Activated CD4-positive, alpha-beta T cell treated with anti-CD3 and anti-CD28 coated beads, Interleukin-2, amount 50 U/mL, for 24 hours (primary cell): ENCODE data around the gene ADGRV1.
"Not testable (repeated sequence)": the region's sequence is repeated elsewhere in the genome, so short reads cannot be mapped to it uniquely, and the experiment has no call there.

Experiments
- DNase-seq, 2 donors: peaks; one replicate each; pipeline ENCODE4 v3.0.0-alpha.2; 2020; ENCODE audit warnings: low read depth in 1 of 2, low spot score in 1 of 2

Gene ADGRV1

DNA sequence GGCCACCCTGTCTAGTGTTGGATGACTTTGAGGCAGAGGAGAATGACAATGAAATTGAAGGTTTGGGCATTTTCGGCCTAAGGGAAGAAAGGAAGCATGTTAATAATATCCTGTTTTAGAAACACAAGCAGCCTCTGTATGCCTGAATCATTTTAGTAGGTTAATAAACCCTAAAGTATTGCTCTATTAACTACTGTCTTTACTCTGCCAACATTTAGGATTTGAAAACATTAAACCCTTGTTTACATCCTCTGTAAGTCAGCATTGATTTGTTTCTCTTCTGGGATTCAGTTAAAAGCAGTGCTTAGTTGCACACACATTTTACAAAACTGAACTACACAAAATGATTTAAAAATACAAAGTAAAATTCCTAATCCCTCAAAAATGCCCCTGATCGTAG lies 465.6 kb downstream of the ADGRV1 start:
- DNase-seq, result no peak

DNA sequence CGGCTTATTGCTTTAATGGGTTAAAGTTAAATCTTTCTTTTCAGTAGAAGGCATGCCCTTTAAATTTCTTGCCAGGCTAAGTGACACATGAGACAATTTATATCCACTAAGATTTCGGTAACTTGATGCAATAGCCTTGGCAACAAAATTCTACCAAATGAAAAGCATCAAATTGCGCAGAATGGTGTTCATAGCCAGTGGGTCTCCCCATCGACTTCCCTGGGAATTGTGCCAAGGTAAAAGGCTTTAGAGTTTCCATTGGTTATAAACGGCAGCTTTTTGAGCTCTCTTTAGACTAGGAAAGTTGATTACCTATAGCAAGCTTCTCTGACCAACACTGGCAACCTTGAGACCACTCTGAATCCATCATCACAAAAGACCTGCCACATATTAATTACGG lies 466.1 kb downstream of the ADGRV1 start:
- DNase-seq, result no peak

DNA sequence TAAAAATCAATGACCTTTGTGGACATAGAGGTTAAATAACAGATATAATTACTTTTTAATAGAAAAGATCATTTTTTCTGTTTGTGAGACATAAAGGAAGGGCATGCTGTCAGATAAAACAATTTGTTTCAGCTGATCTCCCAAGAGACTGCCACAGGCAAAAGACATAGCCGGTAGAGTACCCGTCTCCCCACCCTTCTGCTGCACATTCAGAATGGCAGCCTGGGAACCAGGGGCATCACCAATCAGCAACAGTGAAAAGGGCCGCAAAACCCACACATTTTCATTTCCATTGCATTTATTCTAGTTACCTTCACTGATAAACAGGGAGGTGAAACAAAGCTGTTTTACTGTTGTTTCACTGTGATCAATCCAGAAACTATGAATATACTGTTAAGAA lies 466.9 kb downstream of the ADGRV1 start:
- no peak for DNase-seq

DNA sequence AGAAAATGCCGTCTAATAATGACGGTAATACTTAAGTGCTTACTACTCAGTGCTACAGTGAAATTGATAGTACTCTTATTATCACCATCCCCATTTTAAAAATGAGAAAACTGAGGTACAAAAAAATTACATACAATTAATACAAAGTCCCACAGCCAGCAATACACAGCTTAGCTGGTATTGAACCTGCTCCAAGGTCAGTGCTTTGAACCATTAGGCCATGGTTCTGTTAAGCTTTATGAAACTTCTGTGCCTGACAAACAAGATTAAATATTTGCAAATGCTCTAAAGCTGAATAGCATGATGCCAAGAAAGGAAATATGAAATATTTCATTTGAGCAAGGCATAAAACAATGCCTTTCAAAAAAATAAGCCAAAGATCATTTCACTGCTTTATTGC lies 467.4 kb downstream of the ADGRV1 start:
- DNase-seq, result no peak

DNA sequence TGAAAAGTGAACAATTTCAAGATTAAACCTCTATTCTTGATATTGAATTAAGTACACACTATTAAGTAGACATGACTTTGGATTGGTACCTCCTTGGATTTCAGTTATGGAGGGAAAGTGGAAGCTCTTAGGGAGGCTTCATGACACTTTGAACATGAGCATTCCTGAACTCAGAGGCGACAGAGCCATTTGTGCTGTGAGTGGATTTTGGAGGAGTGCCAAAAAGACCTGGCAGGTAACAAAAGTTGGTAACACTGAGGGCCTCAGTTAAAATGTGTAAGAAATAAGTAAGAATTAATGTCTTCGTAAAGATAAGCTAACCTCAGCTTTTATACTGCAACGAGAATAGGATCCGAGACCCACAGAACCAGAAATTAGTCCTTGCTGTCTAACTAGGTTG lies 467.9 kb downstream of the ADGRV1 start:
- no peak for DNase-seq

DNA sequence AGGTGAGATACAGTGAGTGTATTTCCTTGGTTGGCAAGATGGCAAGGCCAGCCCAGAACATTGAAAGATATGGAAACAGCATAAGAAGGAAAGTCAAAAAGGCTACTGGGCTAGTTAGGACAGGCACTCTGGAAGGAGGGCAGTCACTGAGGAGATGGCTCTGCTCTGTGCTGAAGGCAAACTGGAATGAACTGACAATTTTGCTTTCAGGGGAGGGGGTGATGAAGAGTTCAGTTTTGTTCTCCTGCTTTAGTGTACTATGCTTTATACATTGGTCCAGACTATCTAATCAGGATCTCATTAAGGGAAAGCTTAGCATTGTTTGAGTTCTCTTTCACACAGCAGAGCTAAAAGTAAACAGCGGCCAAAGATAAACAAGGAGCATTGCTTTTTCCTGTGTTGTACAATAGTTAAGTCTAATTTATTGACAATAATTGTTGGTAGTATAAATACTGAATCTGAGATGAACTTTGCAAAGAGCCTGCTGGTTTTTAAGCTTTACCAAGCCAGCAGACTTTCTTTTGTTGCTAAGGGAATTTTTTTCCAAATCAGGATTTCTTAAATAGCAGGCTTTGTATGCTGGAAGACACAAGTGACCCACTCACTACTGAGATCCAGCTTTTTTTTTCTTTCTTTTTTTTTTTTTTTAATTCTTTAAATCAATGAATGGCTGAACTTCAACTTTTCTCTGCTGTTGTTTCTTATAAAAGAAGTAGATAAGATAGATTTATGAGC lies 469.0 kb downstream of the ADGRV1 start:
- DNase-seq, result no peak

DNA sequence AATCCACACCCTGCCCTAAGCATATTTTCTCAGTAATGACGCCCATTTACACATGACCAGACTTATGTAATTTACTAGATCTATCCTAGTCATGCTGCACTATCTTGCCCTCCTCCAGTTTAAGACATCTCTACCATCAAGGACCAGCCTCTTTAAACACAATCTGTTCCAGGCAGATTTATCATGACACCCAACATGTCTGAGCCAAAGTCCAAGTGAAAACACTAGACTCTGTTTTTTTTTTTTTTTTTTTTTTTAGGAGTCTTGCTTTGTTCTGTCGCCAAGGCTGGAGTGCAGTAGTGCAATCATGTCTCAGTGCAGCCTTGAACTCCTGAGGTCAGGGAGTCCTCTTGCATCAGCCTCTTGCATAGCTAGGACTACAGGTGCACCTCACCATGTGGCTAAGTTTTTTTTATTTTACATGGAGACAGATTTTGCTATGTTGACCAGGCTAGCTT lies 469.9 kb downstream of the ADGRV1 start:
- DNase-seq, result no peak

DNA sequence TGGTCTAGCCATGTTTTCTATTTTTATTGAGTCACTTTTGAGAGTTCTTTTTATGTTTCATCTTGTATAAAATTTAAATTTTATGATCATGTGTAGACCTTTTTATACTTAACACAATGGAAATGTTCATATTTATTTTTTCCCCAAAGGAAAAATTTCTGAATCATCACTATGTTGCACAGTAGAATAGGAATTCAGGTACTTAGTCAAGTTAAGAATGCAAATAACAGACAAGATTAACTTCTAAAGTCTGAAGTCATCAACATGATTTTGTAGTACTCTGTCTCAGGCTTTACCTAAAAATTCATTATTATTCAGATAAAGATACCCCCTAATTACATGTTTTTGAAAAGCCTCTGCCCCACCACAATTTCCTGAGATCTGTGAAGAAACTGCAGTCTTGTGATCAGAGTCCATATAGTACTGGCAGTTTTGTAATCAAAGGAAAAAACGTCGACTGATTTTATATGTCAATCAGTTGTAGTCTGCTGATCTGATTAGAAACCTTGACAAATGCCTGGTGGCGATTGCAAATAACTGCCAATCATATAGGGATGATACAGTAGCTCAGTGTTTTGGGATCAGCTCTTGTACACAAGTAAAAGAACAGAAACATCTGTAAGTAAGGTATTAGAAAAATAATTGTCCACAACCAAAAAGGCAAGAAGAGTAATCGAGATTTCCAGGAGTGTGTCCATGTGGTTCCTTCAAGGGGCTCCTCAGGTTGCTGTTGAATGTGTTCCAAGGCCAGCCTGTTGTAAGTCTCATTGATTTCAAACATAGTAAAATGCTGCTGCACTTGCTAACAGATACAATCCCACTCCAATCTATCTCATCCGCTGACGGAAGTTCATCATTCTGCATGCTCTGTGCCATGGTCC lies 472.2 kb downstream of the ADGRV1 start:
- DNase-seq, result no peak

DNA sequence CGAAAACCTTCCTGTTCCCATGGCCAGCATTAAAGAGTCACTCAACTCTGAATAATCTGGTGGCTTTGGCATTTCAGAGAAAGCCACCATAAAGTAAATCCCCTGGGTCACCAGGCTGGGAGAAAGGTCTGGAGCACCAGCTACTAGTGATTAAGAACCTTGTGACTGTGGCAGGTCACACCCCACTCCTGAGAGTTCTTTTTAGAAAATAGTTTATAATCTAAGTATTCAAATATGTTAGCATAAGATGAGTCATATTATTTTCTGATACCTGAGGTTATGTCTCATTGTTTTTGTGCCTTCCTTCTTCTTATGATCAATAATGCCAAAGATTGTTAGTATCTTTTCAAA lies 472.8 kb downstream of the ADGRV1 start:
- no peak for DNase-seq

DNA sequence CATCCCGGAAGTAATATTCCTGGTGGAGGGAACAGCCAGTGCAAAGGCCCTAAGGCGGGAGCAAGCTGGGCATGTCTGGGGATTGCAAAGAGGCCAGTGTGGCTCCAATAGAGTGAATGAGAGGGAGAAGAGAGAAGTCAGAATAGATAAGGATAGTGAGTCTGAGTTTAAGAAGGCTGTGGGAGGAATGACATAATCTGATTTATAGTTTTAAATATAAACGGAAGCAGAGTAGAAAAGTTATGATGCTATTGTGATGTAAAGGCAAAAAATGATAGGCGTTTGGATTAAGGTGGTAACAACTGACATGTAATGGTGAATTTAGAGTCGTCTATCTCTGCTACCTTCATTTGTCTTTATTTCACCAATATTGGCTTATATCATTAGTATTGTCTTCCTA lies 473.5 kb downstream of the ADGRV1 start:
- DNase-seq, result no peak

DNA sequence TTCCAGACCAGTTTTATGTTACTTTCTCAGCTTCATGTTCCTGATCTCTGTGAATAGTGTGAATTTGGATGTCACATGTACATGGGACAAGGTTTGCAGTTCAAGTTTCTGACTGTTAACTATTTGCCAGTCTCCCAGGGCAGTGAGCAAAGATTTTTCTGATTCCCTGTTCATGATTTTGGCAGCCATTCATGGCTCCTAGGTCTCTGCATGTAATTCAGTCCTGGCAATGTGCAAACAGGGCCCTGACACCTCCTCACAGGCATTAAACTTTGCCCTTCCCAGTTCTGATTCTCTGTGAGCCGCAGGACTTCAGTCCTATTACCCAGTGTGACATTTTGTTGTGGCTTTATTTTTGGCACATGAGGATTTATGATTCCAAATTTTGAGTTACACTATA lies 474.8 kb downstream of the ADGRV1 start:
- no peak for DNase-seq

DNA sequence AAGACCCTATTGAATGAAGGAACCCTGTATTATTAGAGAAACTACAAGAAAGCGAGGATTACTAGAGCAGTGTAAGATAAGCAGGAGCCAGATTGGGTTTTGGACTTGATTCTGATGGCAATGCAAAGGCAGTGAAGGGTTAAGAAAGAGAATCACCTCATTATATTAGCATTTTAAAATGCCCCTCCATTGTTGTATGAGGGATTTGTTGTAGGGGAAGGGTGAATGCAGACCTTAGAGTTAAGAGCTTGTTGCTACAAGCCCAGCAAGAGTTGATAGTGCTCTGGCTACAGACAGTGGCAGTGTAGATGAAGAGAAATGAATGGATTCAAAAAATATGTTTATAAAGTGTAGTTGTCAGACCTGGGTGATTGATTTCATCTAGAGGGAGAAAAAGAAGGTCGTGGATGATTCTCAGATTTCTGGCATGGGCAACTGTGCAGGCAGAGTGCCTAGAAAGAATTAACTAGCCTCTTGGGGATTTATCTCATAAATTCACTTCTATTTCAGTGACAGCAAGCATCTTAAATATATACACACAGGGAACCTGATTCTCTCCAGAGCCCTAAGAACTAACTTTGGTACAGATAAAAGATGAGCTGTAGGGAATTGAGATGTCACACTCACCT lies 479.7 kb downstream of the ADGRV1 start:
- DNase-seq, result no peak

DNA sequence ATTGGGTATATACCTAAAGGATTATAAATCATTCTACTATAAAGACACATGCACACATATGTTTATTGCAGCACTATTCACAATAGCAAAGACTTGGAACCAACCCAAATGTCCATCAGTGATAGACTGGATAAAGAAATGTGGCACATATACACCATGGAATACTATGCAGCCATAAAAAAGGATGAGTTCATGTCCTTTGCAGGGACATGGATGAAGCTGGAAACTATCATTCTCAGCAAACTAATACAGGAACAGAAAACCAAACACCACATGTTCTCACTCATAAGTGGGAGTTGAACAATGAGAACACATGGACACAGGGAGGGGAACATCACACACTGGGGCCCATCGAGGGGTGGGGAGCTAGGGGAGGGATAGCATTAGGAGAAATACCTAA lies 482.5 kb downstream of the ADGRV1 start:
- DNase-seq, result not testable (repeated sequence)

DNA sequence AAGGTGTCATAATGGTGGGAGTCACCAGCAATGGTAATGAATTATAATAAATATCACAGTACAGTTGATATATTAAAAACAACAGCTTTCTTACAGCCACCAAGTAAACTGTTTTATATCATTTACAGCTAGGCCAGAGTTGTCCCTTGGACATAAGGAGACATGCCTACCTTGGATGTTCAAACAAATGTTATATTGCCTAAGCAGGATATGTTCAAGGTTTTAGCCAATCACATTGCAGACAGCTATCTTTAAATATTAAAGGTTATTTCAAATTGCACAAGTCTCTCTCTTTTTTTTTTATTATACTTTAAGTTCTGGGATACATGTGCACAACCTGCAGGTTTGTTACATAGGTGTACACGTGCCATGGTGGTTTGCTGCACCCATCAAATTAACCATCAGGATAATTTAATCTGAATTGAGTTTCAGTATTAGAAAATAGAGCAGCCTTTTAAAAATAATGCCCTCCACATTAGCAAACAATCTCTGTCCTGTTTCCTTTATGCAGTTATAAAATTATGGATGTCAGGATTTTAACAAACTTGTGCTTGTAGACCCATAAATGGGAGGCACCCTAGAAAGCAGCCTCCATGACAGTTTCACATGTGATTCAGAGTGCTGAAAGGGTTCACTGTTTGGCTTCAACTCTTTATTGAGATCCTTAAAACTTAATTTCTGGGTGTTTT lies 483.8 kb downstream of the ADGRV1 start:
- DNase-seq, result no peak

DNA sequence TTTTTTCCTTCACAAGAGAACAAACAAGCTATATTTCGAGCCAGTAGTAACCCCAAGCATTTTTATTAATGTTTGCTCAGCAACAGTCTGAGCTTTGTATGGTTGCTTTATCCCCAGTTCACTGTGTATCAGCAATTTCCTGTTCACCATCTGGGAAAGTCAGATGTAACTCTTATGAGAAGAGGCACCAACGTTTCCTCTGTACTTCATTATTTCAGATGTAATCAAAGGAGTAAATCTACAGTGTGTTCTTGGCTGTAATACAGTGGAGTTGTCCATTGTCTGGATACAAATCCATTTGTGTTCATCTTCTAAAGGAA lies 484.3 kb downstream of the ADGRV1 start:
- DNase-seq, result no peak

DNA sequence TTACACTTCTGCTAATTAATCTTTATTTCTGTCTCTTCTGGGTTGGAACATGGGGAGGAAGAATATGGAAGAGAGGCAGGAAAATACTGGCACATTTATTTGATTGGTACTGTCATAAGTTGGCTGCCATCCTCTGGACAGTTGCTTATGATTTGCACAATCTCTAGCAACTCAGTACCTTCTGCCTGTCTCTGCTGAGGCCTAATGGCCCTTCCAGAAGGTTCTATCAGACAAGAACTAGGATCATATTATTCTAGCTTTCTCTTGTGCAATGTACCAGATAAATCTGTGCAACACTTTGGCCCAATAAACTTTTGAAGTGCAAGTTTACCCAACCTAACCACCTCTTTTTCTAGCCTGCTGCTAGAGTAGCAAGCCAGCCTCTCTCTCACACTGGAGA lies 489.5 kb downstream of the ADGRV1 start:
- no peak for DNase-seq

DNA sequence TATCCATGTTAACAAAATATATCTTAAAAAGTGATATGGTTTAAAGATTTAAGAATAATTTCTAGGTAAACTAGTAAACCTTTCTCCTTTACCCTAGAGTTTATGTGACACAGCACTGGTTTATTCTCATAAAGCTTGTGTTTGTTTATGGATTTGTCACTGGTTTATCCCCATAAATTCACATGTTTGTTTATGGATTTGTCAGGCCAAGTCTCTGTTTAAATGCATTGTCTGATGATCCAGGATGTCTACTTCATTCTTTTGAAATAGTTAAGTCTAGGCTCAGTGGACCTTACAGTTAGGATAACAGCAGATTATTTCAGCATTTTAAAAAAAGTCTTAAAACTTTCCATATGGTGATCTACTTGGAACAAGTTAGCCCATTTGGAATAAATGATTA lies 490.5 kb downstream of the ADGRV1 start:
- DNase-seq, result no peak

DNA sequence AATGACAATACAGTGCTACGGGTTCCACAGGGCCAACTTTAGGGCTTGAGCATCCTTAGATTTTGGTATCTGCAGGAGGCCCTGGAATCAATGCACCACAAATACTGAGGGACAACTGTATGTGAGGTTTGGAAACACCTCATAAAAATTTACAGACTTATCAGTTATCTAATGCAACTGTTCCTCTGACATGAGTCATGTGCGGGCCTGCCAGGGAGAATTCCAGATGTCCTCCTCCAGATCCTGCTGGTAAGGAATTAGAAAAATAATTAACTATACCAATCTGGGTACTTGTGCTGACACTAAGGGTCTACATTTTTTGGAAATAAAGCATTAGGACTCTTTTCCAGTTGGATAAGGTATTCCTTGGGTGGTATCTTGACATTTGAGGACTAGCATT lies 491.2 kb downstream of the ADGRV1 start:
- no peak for DNase-seq

DNA sequence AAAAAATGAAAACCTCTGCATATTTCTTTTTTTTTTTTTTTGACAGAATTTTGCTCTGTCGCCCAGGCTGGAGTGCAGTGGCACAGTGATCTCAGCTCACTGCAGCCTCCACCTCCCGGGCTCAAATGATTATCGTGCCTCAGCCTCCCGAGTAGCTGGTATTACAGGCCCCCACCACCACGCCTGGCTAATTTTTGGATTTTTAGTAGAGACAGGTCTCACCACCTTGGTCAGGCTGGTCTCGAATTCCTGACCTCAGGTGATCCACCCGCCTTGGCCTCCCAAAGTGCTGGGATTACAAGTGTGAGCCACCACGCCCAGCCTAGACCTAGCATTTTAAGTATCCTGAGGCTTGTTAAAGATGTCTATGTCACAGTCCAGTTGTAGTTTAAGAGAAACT lies 493.8 kb downstream of the ADGRV1 start:
- not testable (repeated sequence) for DNase-seq

DNA sequence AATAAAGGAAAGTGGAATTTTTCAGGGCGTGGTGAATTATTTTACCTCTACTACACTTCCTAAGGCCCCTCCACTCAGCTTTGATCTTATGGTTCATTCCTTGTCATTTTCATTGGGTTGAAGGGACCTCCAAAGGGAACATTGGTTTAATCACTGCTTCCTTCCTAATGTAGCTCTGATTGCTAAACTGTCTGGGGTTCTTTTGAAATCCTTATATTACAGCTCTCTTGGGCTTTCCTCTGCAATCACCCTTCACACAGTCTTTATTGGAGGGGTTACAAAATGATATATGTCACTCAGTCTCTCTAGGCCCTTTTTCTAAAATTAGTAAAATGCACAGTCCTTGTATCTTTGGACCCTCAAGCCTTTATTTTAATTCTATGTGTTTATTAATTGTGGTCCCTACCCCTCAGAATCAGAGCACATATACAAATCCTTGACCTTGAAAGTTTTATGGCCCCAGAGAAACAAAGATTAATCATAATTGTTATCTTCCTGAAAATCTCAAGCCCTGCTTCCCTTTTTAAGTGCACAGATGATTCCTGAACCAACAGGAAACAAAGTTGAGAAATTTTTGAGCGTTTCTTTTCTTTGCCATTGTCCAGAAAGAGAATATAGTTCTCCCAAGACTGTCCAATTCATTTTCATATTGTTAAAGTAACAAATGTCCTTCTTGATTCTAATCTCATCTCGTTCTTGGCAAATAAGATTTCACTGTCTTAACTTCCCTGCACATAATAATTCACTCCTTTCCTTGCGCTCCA lies 494.6 kb downstream of the ADGRV1 start:
- DNase-seq, result no peak

DNA sequence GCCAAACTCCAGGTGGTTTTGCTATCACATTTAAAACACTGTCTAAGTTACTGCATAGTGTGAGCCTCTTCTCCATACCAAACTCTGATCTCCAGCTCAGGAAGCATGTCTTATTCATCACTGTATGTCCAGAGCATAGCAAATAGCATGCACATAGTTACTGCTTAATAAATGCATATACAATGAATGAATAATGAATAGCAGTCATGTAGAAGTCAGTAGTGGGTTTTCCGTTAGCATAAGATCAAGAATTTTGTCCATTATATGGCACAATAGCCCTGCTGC lies 495.1 kb downstream of the ADGRV1 start:
- DNase-seq, result no peak
